ENCODE measurements around the gene RBM46. TPM values are rescaled to one million over a fixed set of nuclear protein-coding genes. Genes with fewer than 3 reads are reported as not detected.

Gene RBM46
- not detected in 2 replicates for total RNA-seq

GRCh38 chr4:154781126-154781982 is at the start of gene RBM46:
RBM46 (plus strand) TSS chr4:154781272; CDS start chr4:154796753, 15,481 bp downstream.

GRCh38 chr4:154743683-154744340 is 37.3 kb upstream of the RBM46 start, which contains the start of gene LRAT:
LRAT (plus strand) TSS chr4:154744000; CDS start chr4:154744327, 327 bp downstream.

Other genes starting within 250 kb of the RBM46 start
- 64.8 and 90.7 TPM in 2 replicates for gene PLRG1, start 230.9 kb upstream of the RBM46 start, total RNA-seq
- gene FGB, start 218.3 kb upstream of the RBM46 start, total RNA-seq: not detected in 2 replicates
- gene FGA, start 190.5 kb upstream of the RBM46 start, total RNA-seq: under 0.01 TPM in 1 of 2 replicates, not detected in the other
- under 0.01 TPM in 1 of 2 replicates, not detected in the other for gene FGG, start 168.6 kb upstream of the RBM46 start, total RNA-seq
- gene LRAT, start 37.3 kb upstream of the RBM46 start, total RNA-seq: not detected in 2 replicates